GM19240 (cell line): ENCODE measurements around the gene LRMDA.
"Not testable (repeated sequence)": the region's sequence is repeated elsewhere in the genome, so short reads cannot be mapped to it uniquely, and the experiment has no call there.

Source experiments
- DNase-seq: peaks from one replicate; pipeline ENCODE4 v3.0.0; 2011; ENCODE audit warnings: low spot score; ENCODE audit not compliant: insufficient read length

Gene LRMDA

GRCh38 chr10:76036962-76037361, 605.5 kb downstream of the LRMDA start:
- no peak for DNase-seq

GRCh38 chr10:76037531-76038155, 606.2 kb downstream of the LRMDA start:
- no peak for DNase-seq

GRCh38 chr10:76038696-76039095, 607.3 kb downstream of the LRMDA start:
- no peak for DNase-seq

GRCh38 chr10:76040107-76040829, 608.8 kb downstream of the LRMDA start:
- no peak for DNase-seq

- DNase-seq, result no peak
Observed at GRCh38 chr10:76040830-76041220, 609.4 kb downstream of the LRMDA start.

GRCh38 chr10:76041551-76041950, 610.1 kb downstream of the LRMDA start:
- DNase-seq, result no peak

GRCh38 chr10:76043261-76043660, 611.8 kb downstream of the LRMDA start:
- DNase-seq, result no peak

GRCh38 chr10:76044751-76045150, 613.3 kb downstream of the LRMDA start:
- no peak for DNase-seq

GRCh38 chr10:76045174-76045573, 613.8 kb downstream of the LRMDA start:
- DNase-seq, result no peak

- no peak for DNase-seq
Observed at GRCh38 chr10:76047521-76047920, 616.1 kb downstream of the LRMDA start.

- no peak for DNase-seq
Observed at GRCh38 chr10:76049581-76050290, 618.3 kb downstream of the LRMDA start.

GRCh38 chr10:76050291-76050625, 618.8 kb downstream of the LRMDA start:
- DNase-seq, result no peak

GRCh38 chr10:76051007-76051936, 619.8 kb downstream of the LRMDA start:
- no peak for DNase-seq

- DNase-seq, result no peak
Observed at GRCh38 chr10:76052682-76053503, 621.5 kb downstream of the LRMDA start.

GRCh38 chr10:76055466-76055865, 624.0 kb downstream of the LRMDA start:
- no peak for DNase-seq

- DNase-seq, result no peak
Observed at GRCh38 chr10:76055963-76056362, 624.5 kb downstream of the LRMDA start.

- not testable (repeated sequence) for DNase-seq
Observed at GRCh38 chr10:76060993-76061392, 629.6 kb downstream of the LRMDA start.

- no peak for DNase-seq
Observed at GRCh38 chr10:76066457-76066856, 635.0 kb downstream of the LRMDA start.

- DNase-seq, result no peak
Observed at GRCh38 chr10:76067447-76067846, 636.0 kb downstream of the LRMDA start.

GRCh38 chr10:76068856-76069255, 637.4 kb downstream of the LRMDA start:
- no peak for DNase-seq

- DNase-seq, result no peak
Observed at GRCh38 chr10:76070916-76071315, 639.5 kb downstream of the LRMDA start.
